ENCODE data around the gene KRT72. TPM values are rescaled to one million over a fixed set of nuclear protein-coding genes. Genes with fewer than 3 reads are reported as not detected.

Gene KRT72
- total RNA-seq, 2 donors from 2014 or later = 0.25 TPM; not detected in 1

GRCh38 chr12:52578469-52578868, 22.8 kb downstream of the KRT72 start:
- Histone ChIP-seq H3K27ac (no peak overlapping the region), H3K36me3 (no peaks in the 10 kb centered on the region), H3K27me3 (no peaks in the 10 kb centered on the region), H3K4me3 (no peak overlapping the region), H3K4me1 (no peaks in the 10 kb centered on the region), H3K9ac (ENCODE audit: low read depth in 2 of 2, low read length in 2 of 2) (no peak overlapping the region), H3K9me3 (no peaks in the 10 kb centered on the region)
- DNase-seq = no peak
- TF ChIP-seq, protein P1, sequence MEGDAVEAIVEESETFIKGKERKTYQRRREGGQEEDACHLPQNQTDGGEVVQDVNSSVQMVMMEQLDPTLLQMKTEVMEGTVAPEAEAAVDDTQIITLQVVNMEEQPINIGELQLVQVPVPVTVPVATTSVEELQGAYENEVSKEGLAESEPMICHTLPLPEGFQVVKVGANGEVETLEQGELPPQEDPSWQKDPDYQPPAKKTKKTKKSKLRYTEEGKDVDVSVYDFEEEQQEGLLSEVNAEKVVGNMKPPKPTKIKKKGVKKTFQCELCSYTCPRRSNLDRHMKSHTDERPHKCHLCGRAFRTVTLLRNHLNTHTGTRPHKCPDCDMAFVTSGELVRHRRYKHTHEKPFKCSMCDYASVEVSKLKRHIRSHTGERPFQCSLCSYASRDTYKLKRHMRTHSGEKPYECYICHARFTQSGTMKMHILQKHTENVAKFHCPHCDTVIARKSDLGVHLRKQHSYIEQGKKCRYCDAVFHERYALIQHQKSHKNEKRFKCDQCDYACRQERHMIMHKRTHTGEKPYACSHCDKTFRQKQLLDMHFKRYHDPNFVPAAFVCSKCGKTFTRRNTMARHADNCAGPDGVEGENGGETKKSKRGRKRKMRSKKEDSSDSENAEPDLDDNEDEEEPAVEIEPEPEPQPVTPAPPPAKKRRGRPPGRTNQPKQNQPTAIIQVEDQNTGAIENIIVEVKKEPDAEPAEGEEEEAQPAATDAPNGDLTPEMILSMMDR (IDR thresholded peaks at IDR 0.05) = no peak
- intact Hi-C loops (cut with DNase I) = no loop called here

GRCh38 chr12:52577316-52577715, 23.9 kb downstream of the KRT72 start:
- Histone ChIP-seq H3K27ac (no peak overlapping the region), H3K36me3 (no peaks in the 10 kb centered on the region), H3K27me3 (no peaks in the 10 kb centered on the region), H3K4me1 (no peaks in the 10 kb centered on the region), H3K9me3 (no peaks in the 10 kb centered on the region), H3K9ac (ENCODE audit: low read depth in 2 of 2, low read length in 2 of 2) (no peak overlapping the region), H3K4me3 (no peak overlapping the region)
- intact Hi-C loops (cut with DNase I) = no loop called here
- DNase-seq = no peak
- TF ChIP-seq, protein P1 (IDR thresholded peaks at IDR 0.05) = no peak

DNA sequence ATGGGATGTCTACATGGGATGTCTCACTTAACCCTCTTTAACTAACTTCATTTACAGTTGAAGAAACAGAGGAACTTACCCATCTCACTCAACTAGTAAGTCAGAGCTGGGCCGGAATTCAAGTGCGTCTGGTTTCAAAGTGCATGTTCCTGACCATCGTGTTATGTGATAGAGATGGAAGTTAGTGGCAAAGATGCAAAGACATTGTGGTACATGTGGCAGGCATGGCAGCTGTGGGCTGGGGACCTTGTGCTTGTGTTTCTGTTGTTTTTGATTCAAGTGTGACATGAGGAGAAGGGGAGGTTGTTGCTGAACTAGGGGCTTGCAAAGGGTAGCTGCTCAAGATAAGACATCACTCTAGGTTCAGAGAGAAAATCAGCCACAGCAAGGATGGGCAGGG, 25.3 kb downstream of the KRT72 start:
- DNase-seq = no peak
- Histone ChIP-seq H3K4me1 (no peaks in the 10 kb centered on the region), H3K9ac (ENCODE audit: low read depth in 2 of 2, low read length in 2 of 2) (no peak overlapping the region), H3K27ac (no peak overlapping the region), H3K4me3 (no peak overlapping the region), H3K27me3 (no peaks in the 10 kb centered on the region), H3K36me3 (no peaks in the 10 kb centered on the region), H3K9me3 (no peaks in the 10 kb centered on the region)
- intact Hi-C loops (cut with DNase I) = no loop called here
- TF ChIP-seq, protein P1 (IDR thresholded peaks at IDR 0.05) = no peak

DNA sequence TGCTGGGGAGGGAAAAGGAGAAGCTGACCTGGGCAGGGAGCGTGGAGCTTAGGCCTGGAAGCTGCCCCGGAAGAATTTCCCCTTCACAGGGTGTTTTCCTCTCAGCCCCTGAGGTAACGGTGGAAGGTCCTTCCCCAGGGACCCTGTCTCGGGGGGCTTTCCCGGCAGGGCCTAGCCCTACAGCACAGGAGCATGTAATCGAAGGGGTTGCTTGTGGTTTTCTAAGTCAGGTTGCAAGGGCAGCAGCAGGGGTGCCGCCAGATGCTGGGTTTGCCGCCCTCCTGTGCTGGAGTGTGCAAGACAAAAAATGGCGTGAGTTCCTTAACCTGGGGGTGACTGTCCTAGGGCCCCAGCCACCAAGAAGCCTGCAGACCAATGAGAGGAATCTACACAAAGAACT, 26.0 kb downstream of the KRT72 start:
- H3K27me3 ChIP-seq = no peaks in the 10 kb centered on the region
- H3K4me1 ChIP-seq = no peaks in the 10 kb centered on the region
- no peak overlapping the region for H3K4me3 ChIP-seq
- no peak overlapping the region for H3K9ac ChIP-seq (ENCODE audit: low read depth in 2 of 2, low read length in 2 of 2)
- no peak for DNase-seq
- H3K36me3 ChIP-seq = no peaks in the 10 kb centered on the region
- TF ChIP-seq, protein P1 (IDR thresholded peaks at IDR 0.05) = no peak
- intact Hi-C loops (cut with DNase I) = no loop called here
- H3K27ac ChIP-seq = no peak overlapping the region
- H3K9me3 ChIP-seq = no peaks in the 10 kb centered on the region

DNA sequence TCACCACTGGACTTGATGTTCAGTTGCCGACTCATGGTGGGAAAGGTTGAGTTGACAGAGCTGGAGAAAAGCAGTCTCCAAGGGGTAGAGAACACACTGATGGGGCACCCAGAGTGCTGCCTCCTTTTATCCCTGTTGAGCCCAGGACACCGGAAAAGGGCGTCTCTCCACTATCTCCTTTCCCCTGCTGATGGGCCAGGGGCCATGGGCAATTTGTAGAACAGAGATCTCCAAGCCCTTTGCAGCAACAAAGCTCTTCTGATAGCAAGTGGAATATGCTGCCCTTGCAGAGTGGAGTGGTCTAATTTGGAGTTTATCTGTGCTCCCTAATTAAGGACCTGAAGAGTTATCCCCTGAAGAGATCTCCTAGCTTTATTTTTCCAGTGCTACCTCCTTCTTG, 27.5 kb downstream of the KRT72 start, which contains the start of gene KRT74:
TSS of gene KRT74 (minus strand) at position 101 of the 400 bp plus-strand sequence. CDS start at position 35, 66 bp downstream.
- intact Hi-C loops (cut with DNase I) = no loop called here
- TF ChIP-seq, protein P1 (IDR thresholded peaks at IDR 0.05) = no peak
- no peaks in the 10 kb centered on the region for H3K36me3 ChIP-seq
- no peaks in the 10 kb centered on the region for H3K4me1 ChIP-seq
- H3K9ac ChIP-seq (ENCODE audit: low read depth in 2 of 2, low read length in 2 of 2) = no peak within 1 kb of the TSS
- DNase-seq = no peak
- no peak within 1 kb of the TSS for H3K27ac ChIP-seq
- H3K27me3 ChIP-seq = no peaks in the 10 kb centered on the region
- no peaks in the 10 kb centered on the region for H3K9me3 ChIP-seq
- no peak within 1 kb of the TSS for H3K4me3 ChIP-seq
